GM19043 (cell line): ENCODE data around the gene MYBBP1A.

Experiments used
- ATAC-seq: cut with Tn5 transposase; IDR thresholded peaks from one replicate; pipeline ENCODE4 v1.9.1; 2021; ENCODE audit warnings: low read depth; ENCODE audit not compliant: unreplicated experiment

MYBBP1A gene

GRCh38 chr17:4573115-4573514 is 17.9 kb upstream of the MYBBP1A start:
- no peak for ATAC-seq

GRCh38 chr17:4572131-4572530 is 16.9 kb upstream of the MYBBP1A start:
- ATAC-seq = no peak

- ATAC-seq = no peak
Observed at GRCh38 chr17:4569591-4569990, 14.4 kb upstream of the MYBBP1A start.

GRCh38 chr17:4566785-4567184 is 11.6 kb upstream of the MYBBP1A start:
- ATAC-seq = no peak

GRCh38 chr17:4565209-4566141 is 10.3 kb upstream of the MYBBP1A start:
- no peak for ATAC-seq

GRCh38 chr17:4562015-4562969 is 7.1 kb upstream of the MYBBP1A start:
- no peak for ATAC-seq

GRCh38 chr17:4560837-4561256 is 5.7 kb upstream of the MYBBP1A start:
- no peak for ATAC-seq

- no peak for ATAC-seq
Observed at GRCh38 chr17:4560421-4560820, 5.2 kb upstream of the MYBBP1A start, which contains the start of gene GGT6. Gene GGT6 (minus strand): TSS chr17:4560577. CDS start chr17:4560521, 56 bp downstream.

- ATAC-seq = no peak
Observed at GRCh38 chr17:4559966-4560365, 4.8 kb upstream of the MYBBP1A start.

- ATAC-seq = no peak
Observed at GRCh38 chr17:4559139-4559791, 4.1 kb upstream of the MYBBP1A start.

GRCh38 chr17:4558347-4558971 is 3.3 kb upstream of the MYBBP1A start:
- no peak for ATAC-seq

GRCh38 chr17:4557626-4558346 is 2.6 kb upstream of the MYBBP1A start:
- no peak for ATAC-seq

GRCh38 chr17:4556996-4557395 is 1.8 kb upstream of the MYBBP1A start:
- no peak for ATAC-seq

GRCh38 chr17:4555873-4556759 is 932 bp upstream of the MYBBP1A start:
- ATAC-seq = no peak

GRCh38 chr17:4554441-4554996 is 665 bp downstream of the MYBBP1A start:
- no peak for ATAC-seq

GRCh38 chr17:4553669-4554068 is 1.5 kb downstream of the MYBBP1A start:
- ATAC-seq = no peak

GRCh38 chr17:4551796-4552525 is 3.2 kb downstream of the MYBBP1A start:
- ATAC-seq = no peak

GRCh38 chr17:4551141-4551540 is 4.0 kb downstream of the MYBBP1A start:
- no peak for ATAC-seq
